Measurements from ENCODE around the gene NLGN4Y. TPM values are rescaled to one million over a fixed set of nuclear protein-coding genes. Genes with fewer than 3 reads are reported as not detected.

The NLGN4Y gene
- total and polyA plus RNA-seq, 4 donors: 2.9 to 5.3 TPM; not detected in 2

- 83% methylated on average over 2 of the region's 2 CpGs for WGBS
- no peak for TF ChIP-seq HNF4G (IDR thresholded peaks at IDR 0.05)
- TF ChIP-seq FOXA2 (IDR thresholded peaks at IDR 0.05): no peak
- TF ChIP-seq YY1 (IDR thresholded peaks at IDR 0.05): no peak
- TF ChIP-seq JUND (IDR thresholded peaks at IDR 0.05): no peak
- TF ChIP-seq RAD21 (IDR thresholded peaks at IDR 0.05): no peak
- TF ChIP-seq HNF4A (conservative IDR thresholded peaks at IDR 0.05): no peak
- TF ChIP-seq MAX (IDR thresholded peaks at IDR 0.05): no peak
- TF ChIP-seq ZBTB33 (IDR thresholded peaks at IDR 0.05): no peak
- no peak for TF ChIP-seq CTCF (IDR thresholded peaks at IDR 0.05; ENCODE audit: low read depth, low read length, missing input control)
- no peak for TF ChIP-seq GABPA (IDR thresholded peaks at IDR 0.05 in 1 of 2, conservative IDR thresholded peaks at IDR 0.05 in 1 of 2)
- no peak for TF ChIP-seq NR2F2 (IDR thresholded peaks at IDR 0.05)
- TF ChIP-seq SP1 (IDR thresholded peaks at IDR 0.05): no peak
- TF ChIP-seq RXRA (IDR thresholded peaks at IDR 0.05): no peak
- TF ChIP-seq ATF3 (IDR thresholded peaks at IDR 0.05): no peak
- TF ChIP-seq REST (IDR thresholded peaks at IDR 0.05): no peak
- no peak for TF ChIP-seq TAF1 (conservative IDR thresholded peaks at IDR 0.05)
- TF ChIP-seq FOXA1 (IDR thresholded peaks at IDR 0.05): no peak
- Histone ChIP-seq H3K4me1 (ENCODE audit: control insufficient read depth in 4 of 4, insufficient read depth in 4 of 4, low read length in 3 of 4) (no peaks in the 10 kb centered on the region), H3K27me3 (ENCODE audit: control insufficient read depth in 4 of 4, insufficient read depth in 4 of 4, low read length in 3 of 4) (no peaks in the 10 kb centered on the region), H3K36me3 (ENCODE audit: control insufficient read depth in 4 of 4, insufficient read depth in 3 of 4, low read depth in 1 of 4, low read length in 3 of 4) (no peaks in the 10 kb centered on the region), H3K4me3 (ENCODE audit: low read depth in 1 of 3, low read length in 3 of 3) (no peak overlapping the region), H3K27ac (ENCODE audit: low read depth in 1 of 2, low read length in 2 of 2) (no peak overlapping the region), H3K9ac (ENCODE audit: low read depth in 1 of 2, low read length in 2 of 2) (no peak overlapping the region), H3K9me3 (ENCODE audit: control insufficient read depth in 4 of 4, low read length in 3 of 4) (no peaks in the 10 kb centered on the region)
- no peak for DNase-seq (ENCODE audit: low spot score)
Observed at GRCh38 chrY:14801096-14801495, 276.8 kb downstream of the NLGN4Y start.

- H3K9me3 ChIP-seq (ENCODE audit: control insufficient read depth in 4 of 4, low read length in 3 of 4): no peaks in the 10 kb centered on the region
- TF ChIP-seq SP1 (IDR thresholded peaks at IDR 0.05): no peak
- TF ChIP-seq RXRA (IDR thresholded peaks at IDR 0.05): no peak
- no peak for TF ChIP-seq REST (IDR thresholded peaks at IDR 0.05)
- no peak for TF ChIP-seq FOXA1 (IDR thresholded peaks at IDR 0.05)
- no peak for TF ChIP-seq CTCF (IDR thresholded peaks at IDR 0.05; ENCODE audit: low read depth, low read length, missing input control)
- TF ChIP-seq YY1 (IDR thresholded peaks at IDR 0.05): no peak
- TF ChIP-seq EGR1 (IDR thresholded peaks at IDR 0.05; ENCODE audit: low read depth in 2 of 2): no peak
- no peak for TF ChIP-seq ATF3 (IDR thresholded peaks at IDR 0.05)
- no peak for TF ChIP-seq GABPA (IDR thresholded peaks at IDR 0.05 in 1 of 2, conservative IDR thresholded peaks at IDR 0.05 in 1 of 2)
- TF ChIP-seq TAF1 (conservative IDR thresholded peaks at IDR 0.05): no peak
- TF ChIP-seq RAD21 (IDR thresholded peaks at IDR 0.05): no peak
- TF ChIP-seq HNF4A (conservative IDR thresholded peaks at IDR 0.05): no peak
Observed at GRCh38 chrY:14802125-14802524, 277.8 kb downstream of the NLGN4Y start.

More at GRCh38 chrY:14802125-14802524, 277.8 kb downstream of the NLGN4Y start:
- 86% methylated on average over 3 of the region's 3 CpGs for WGBS
- no peaks in the 10 kb centered on the region for H3K36me3 ChIP-seq (ENCODE audit: control insufficient read depth in 4 of 4, insufficient read depth in 3 of 4, low read depth in 1 of 4, low read length in 3 of 4)
- no peak overlapping the region for H3K9ac ChIP-seq (ENCODE audit: low read depth in 1 of 2, low read length in 2 of 2)
- no peaks in the 10 kb centered on the region for H3K4me1 ChIP-seq (ENCODE audit: control insufficient read depth in 4 of 4, insufficient read depth in 4 of 4, low read length in 3 of 4)
- no peak overlapping the region for H3K4me3 ChIP-seq (ENCODE audit: low read depth in 1 of 3, low read length in 3 of 3)
- H3K27me3 ChIP-seq (ENCODE audit: control insufficient read depth in 4 of 4, insufficient read depth in 4 of 4, low read length in 3 of 4): no peaks in the 10 kb centered on the region
- H3K27ac ChIP-seq (ENCODE audit: low read depth in 1 of 2, low read length in 2 of 2): no peak overlapping the region
- DNase-seq (ENCODE audit: low spot score): no peak

All from liver (tissue), 9 donors.